HG03565 (cell line): ENCODE results near the gene CCS.
A peak's percentile ranks its signal among the peaks of the same experiment; 100 is the strongest.
"Not testable (repeated sequence)": the region's sequence is repeated elsewhere in the genome, so short reads cannot be mapped to it uniquely, and the experiment has no call there.

ENCODE experiments used
- ATAC-seq: cut with Tn5 transposase; IDR thresholded peaks from one replicate; pipeline ENCODE4 v1.9.1; 2021; ENCODE audit warnings: mild to moderate bottlenecking, moderate library complexity; ENCODE audit not compliant: unreplicated experiment

The CCS gene

GRCh38 chr11:66592457-66593302, at the start of gene CCS, which contains the start of gene CCDC87:
Gene CCS, plus strand, starts transcription at chr11:66593185. Its CDS starts 77 bp downstream, at chr11:66593262.
Gene CCDC87, minus strand, starts transcription at chr11:66593063. Its CDS starts 48 bp downstream, at chr11:66593015.
- ATAC-seq = peak; percentile 94

- ATAC-seq = no peak
Observed at GRCh38 chr11:66543263-66544107, 49.5 kb upstream of the CCS start.

- ATAC-seq = not testable (repeated sequence)
Observed at GRCh38 chr11:66544952-66545351, 48.0 kb upstream of the CCS start.

- peak; percentile 67 for ATAC-seq
Observed at GRCh38 chr11:66545701-66546367, 47.2 kb upstream of the CCS start, which contains the start of gene ZDHHC24. Gene ZDHHC24, minus strand, starts transcription at chr11:66546048. Its CDS starts 45 bp downstream, at chr11:66546003.

- ATAC-seq = peak; percentile 3
Observed at GRCh38 chr11:66546368-66546965, 46.5 kb upstream of the CCS start, which contains the start of gene ACTN3. Gene ACTN3, plus strand, starts transcription at chr11:66546903. Its CDS starts 35 bp downstream, at chr11:66546938.

GRCh38 chr11:66546966-66547661, 45.9 kb upstream of the CCS start:
- ATAC-seq = no peak

- ATAC-seq = no peak
Observed at GRCh38 chr11:66547662-66548009, 45.3 kb upstream of the CCS start.

- ATAC-seq = no peak
Observed at GRCh38 chr11:66548041-66548440, 44.9 kb upstream of the CCS start.

GRCh38 chr11:66548774-66549630, 44.0 kb upstream of the CCS start:
- ATAC-seq = no peak

GRCh38 chr11:66549696-66550095, 43.3 kb upstream of the CCS start:
- no peak for ATAC-seq

GRCh38 chr11:66550887-66551286, 42.1 kb upstream of the CCS start:
- ATAC-seq = no peak

GRCh38 chr11:66554602-66555001, 38.4 kb upstream of the CCS start:
- ATAC-seq = no peak

- no peak for ATAC-seq
Observed at GRCh38 chr11:66555416-66555815, 37.6 kb upstream of the CCS start.

- ATAC-seq = no peak
Observed at GRCh38 chr11:66556086-66556485, 36.9 kb upstream of the CCS start.

- no peak for ATAC-seq
Observed at GRCh38 chr11:66557733-66558326, 35.2 kb upstream of the CCS start.

- no peak for ATAC-seq
Observed at GRCh38 chr11:66559142-66559865, 33.7 kb upstream of the CCS start.

- ATAC-seq = no peak
Observed at GRCh38 chr11:66559866-66560676, 32.9 kb upstream of the CCS start.
